Lower leg skin (tissue), 3 donors: Measurements from ENCODE around the gene PARN.

Source experiments
- CTCF ChIP-seq, 3 donors: fragments of 450-650 bp; IDR thresholded peaks; one replicate each; pipeline ENCODE4 v1.5.1; 2016; ENCODE audit warnings: antibody characterized with exemption in 3 of 3, mild to moderate bottlenecking in 3 of 3, moderate library complexity in 2 of 3
- POLR2A ChIP-seq, 2 donors: fragments of 450-650 bp; IDR thresholded peaks; one replicate each; pipeline ENCODE4 v1.6.1; 2016 to 2017; ENCODE audit warnings: antibody characterized with exemption in 2 of 2, mild to moderate bottlenecking in 1 of 2, moderate library complexity in 1 of 2

DNA sequence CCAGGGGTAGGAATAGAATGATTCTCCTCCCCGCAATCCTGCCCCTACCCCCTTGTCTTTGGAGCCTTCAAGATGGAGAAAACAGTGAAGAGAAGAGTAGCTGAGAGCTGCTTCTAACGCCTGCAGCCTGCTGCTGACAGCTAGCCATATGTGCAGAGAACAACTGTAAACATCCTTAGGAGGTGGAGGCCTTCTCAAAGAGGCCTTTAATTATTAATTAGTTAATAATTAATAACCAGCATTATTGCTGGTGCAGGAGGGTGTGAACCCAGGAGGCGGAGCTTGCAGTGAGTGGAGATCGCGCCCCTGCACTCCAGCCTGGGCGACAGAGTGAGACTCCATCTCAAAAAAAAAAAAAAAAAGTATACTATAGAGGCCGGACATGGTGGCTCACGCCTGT, 11.1 kb upstream of the PARN start:
- no peak for TF ChIP-seq CTCF (IDR thresholded peaks at IDR 0.05)
- no peak for TF ChIP-seq POLR2A (IDR thresholded peaks at IDR 0.05)
